GM18868 (cell line): ENCODE measurements around the gene SLC8A2.
"Not testable (repeated sequence)": the region's sequence is repeated elsewhere in the genome, so short reads cannot be mapped to it uniquely, and the experiment has no call there.

Experiments
- ATAC-seq: cut with Tn5 transposase; IDR thresholded peaks from one replicate; pipeline ENCODE4 v1.9.1; 2021; ENCODE audit warnings: mild to moderate bottlenecking, moderate library complexity; ENCODE audit not compliant: unreplicated experiment

SLC8A2 gene

GRCh38 chr19:47383890-47384289 lies 87.8 kb downstream of the SLC8A2 start:
- not testable (repeated sequence) for ATAC-seq

GRCh38 chr19:47381653-47382279 lies 89.9 kb downstream of the SLC8A2 start:
- no peak for ATAC-seq

GRCh38 chr19:47381121-47381520 lies 90.6 kb downstream of the SLC8A2 start:
- no peak for ATAC-seq

- no peak for ATAC-seq
Observed at GRCh38 chr19:47380559-47380958, 91.1 kb downstream of the SLC8A2 start.

GRCh38 chr19:47379381-47379938 lies 92.2 kb downstream of the SLC8A2 start:
- no peak for ATAC-seq

- no peak for ATAC-seq
Observed at GRCh38 chr19:47378246-47378645, 93.4 kb downstream of the SLC8A2 start.
